ENCODE measurements around the gene SFMBT1.

SFMBT1 gene

GRCh38 chr3:53003320-53003719 is 42.6 kb downstream of the SFMBT1 start:
- in situ Hi-C loops (cut with MboI; ENCODE audit: low pct_unique_long_range_greater_than_20kb, low sequenced_read_pairs, unreplicated experiment): no loop called here
- DNase-seq (ENCODE audit: low spot score): no peak
- no peak for TF ChIP-seq CTCF (IDR thresholded peaks at IDR 0.05; ENCODE audit: extremely low read depth, insufficient read depth, missing control alignments)

DNA sequence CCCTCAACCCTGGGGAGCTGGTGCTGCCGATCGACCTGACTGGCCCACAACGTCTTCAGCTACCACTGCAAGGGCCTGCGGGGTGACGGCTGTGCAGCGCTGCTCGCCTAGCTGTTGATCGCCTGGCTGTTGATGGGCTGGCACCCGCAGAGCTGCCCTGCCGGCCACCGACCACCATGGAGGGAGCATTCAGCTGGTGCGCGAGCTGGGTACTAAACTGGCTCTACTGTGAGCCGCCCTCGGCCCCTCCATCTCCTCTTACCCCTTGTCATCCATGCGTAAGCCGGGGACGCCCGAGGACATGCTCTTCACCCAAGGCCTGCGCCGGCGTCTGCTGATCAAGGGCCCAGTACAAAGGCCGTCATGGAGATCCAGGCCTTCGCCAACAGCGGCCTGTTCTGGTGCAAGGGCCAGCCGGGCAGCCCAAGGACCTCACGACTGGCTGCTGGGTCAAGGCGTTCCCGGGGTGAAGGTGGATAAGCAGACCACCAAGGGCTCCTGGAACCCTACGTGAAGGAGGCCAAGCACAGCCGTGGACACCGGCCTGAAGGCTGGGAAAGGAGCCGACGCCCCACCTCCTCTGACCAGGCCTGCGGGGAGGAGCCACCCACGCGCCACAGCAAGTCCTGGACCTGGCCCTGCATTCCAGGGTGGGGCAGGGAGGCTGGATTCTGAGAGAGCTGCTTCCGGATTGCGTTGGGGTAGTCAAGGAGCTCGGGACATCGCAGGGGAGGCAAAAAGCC is 46.9 kb downstream of the SFMBT1 start:
- DNase-seq (ENCODE audit: low spot score): no peak
- TF ChIP-seq CTCF (IDR thresholded peaks at IDR 0.05; ENCODE audit: extremely low read depth, insufficient read depth, missing control alignments): no peak
- in situ Hi-C loops (cut with MboI; ENCODE audit: low pct_unique_long_range_greater_than_20kb, low sequenced_read_pairs, unreplicated experiment): no loop called here

- DNase-seq (ENCODE audit: low spot score): no peak
- in situ Hi-C loops (cut with MboI; ENCODE audit: low pct_unique_long_range_greater_than_20kb, low sequenced_read_pairs, unreplicated experiment): no loop called here
- no peak for TF ChIP-seq CTCF (IDR thresholded peaks at IDR 0.05; ENCODE audit: extremely low read depth, insufficient read depth, missing control alignments)
These were observed 55.2 kb downstream of the SFMBT1 start for GRCh38 chr3:52990637-52991036.

GRCh38 chr3:52986938-52987337 is 58.9 kb downstream of the SFMBT1 start:
- DNase-seq (ENCODE audit: low spot score): no peak
- TF ChIP-seq CTCF (IDR thresholded peaks at IDR 0.05; ENCODE audit: extremely low read depth, insufficient read depth, missing control alignments): peak; percentile 36
- in situ Hi-C loops (cut with MboI; ENCODE audit: low pct_unique_long_range_greater_than_20kb, low sequenced_read_pairs, unreplicated experiment): no loop called here

DNA sequence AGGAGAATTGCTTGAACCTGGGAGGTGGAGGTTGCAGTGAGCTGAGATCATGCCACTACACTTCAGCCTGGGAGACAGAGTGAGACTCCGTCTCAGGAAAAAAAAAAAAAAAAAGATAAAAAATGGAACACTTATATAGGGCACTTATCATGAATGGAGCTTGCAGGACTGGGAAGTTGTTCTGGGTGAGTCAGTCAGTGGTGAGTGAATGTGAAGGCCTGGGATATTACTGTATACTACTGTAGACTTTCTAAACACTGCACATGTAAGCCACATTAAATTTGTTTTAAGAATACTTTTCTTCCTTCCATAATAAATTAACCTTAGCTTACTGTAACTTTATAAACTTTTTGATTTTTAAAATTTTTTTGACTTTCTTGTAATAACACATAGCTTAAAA is 59.8 kb downstream of the SFMBT1 start:
- no peak for TF ChIP-seq CTCF (IDR thresholded peaks at IDR 0.05; ENCODE audit: extremely low read depth, insufficient read depth, missing control alignments)
- DNase-seq (ENCODE audit: low spot score): no peak
- in situ Hi-C loops (cut with MboI; ENCODE audit: low pct_unique_long_range_greater_than_20kb, low sequenced_read_pairs, unreplicated experiment): no loop called here

GRCh38 chr3:52983828-52984227 is 62.0 kb downstream of the SFMBT1 start:
- DNase-seq (ENCODE audit: low spot score): no peak
- in situ Hi-C loops (cut with MboI; ENCODE audit: low pct_unique_long_range_greater_than_20kb, low sequenced_read_pairs, unreplicated experiment): no loop called here

More at GRCh38 chr3:52983828-52984227, 62.0 kb downstream of the SFMBT1 start:
- TF ChIP-seq CTCF (IDR thresholded peaks at IDR 0.05; ENCODE audit: extremely low read depth, insufficient read depth, missing control alignments): no peak
